Astrocyte of the cerebellum (primary cell): ENCODE data around the gene GARNL3.

Source experiments
- DNase-seq: peaks from one replicate; pipeline ENCODE4 v3.0.0-alpha.2; 2011; ENCODE audit warnings: low read depth
- H3K4me3 ChIP-seq: 2 replicates; pipeline ENCODE4 v1.5.1; 2011; ENCODE audit warnings: mild to moderate bottlenecking, low read depth, low read length, moderate library complexity
- in situ Hi-C: cut with HindIII; loops from 2 replicates; pipeline ENCODE4 v1.10.0; 2017; ENCODE audit warnings: low sequenced_read_pairs
- TF ChIP-seq, protein P1 (sequence below): IDR thresholded peaks from 2 replicates; pipeline ENCODE4 v1.5.1; 2012; ENCODE audit warnings: low read length, low read depth, moderate library complexity, mild to moderate bottlenecking; ENCODE audit errors: missing control alignments

GARNL3 gene

DNA sequence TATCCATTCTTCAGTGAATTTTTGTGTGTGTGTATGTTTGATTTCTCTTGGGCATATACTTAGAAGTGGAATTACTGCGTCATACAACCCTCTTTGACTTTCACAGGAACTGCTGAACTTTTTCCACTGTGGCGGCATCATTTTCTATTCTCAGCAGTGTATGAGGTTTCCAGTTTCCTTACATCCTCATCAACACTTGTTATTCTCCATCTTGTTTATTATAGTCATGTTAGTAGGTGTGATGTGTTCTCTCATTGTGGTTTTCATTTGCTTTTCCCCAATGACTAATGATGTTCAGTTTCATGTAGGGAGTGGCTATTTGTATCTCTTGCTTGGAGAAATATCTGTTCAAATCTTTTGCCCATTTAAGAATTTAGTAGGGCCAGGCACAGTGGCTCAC, 162.2 kb downstream of the GARNL3 start:
- TF ChIP-seq, protein P1, sequence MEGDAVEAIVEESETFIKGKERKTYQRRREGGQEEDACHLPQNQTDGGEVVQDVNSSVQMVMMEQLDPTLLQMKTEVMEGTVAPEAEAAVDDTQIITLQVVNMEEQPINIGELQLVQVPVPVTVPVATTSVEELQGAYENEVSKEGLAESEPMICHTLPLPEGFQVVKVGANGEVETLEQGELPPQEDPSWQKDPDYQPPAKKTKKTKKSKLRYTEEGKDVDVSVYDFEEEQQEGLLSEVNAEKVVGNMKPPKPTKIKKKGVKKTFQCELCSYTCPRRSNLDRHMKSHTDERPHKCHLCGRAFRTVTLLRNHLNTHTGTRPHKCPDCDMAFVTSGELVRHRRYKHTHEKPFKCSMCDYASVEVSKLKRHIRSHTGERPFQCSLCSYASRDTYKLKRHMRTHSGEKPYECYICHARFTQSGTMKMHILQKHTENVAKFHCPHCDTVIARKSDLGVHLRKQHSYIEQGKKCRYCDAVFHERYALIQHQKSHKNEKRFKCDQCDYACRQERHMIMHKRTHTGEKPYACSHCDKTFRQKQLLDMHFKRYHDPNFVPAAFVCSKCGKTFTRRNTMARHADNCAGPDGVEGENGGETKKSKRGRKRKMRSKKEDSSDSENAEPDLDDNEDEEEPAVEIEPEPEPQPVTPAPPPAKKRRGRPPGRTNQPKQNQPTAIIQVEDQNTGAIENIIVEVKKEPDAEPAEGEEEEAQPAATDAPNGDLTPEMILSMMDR, result no peak
- in situ Hi-C loops, result no loop called here
- DNase-seq, result no peak
- no peak overlapping the region for H3K4me3 ChIP-seq

GRCh38 chr9:127428348-127428747, 163.8 kb downstream of the GARNL3 start:
- DNase-seq, result no peak
- in situ Hi-C loops, result no loop called here
- no peak overlapping the region for H3K4me3 ChIP-seq
- TF ChIP-seq, protein P1, result no peak

DNA sequence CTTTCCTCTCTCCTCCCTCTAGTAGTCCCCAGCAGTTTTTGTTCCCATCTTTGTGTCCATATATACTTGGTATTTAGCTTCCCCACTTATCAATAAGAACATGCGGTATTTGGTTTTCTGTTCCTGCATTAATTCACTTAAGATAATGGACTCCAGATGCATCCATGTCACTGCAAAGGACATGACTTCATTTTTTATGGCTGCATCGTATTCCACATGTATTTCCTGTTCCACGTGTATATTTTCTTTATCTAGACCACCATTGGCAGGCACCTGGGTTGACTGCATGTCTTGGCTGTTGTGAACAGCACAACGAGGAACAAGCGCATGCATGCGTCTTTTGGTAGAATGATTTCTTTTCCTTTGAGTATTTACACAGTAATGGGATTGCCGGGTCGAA, 165.8 kb downstream of the GARNL3 start:
- H3K4me3 ChIP-seq, result no peak overlapping the region
- TF ChIP-seq, protein P1, result no peak
- in situ Hi-C loops, result no loop called here
- no peak for DNase-seq

DNA sequence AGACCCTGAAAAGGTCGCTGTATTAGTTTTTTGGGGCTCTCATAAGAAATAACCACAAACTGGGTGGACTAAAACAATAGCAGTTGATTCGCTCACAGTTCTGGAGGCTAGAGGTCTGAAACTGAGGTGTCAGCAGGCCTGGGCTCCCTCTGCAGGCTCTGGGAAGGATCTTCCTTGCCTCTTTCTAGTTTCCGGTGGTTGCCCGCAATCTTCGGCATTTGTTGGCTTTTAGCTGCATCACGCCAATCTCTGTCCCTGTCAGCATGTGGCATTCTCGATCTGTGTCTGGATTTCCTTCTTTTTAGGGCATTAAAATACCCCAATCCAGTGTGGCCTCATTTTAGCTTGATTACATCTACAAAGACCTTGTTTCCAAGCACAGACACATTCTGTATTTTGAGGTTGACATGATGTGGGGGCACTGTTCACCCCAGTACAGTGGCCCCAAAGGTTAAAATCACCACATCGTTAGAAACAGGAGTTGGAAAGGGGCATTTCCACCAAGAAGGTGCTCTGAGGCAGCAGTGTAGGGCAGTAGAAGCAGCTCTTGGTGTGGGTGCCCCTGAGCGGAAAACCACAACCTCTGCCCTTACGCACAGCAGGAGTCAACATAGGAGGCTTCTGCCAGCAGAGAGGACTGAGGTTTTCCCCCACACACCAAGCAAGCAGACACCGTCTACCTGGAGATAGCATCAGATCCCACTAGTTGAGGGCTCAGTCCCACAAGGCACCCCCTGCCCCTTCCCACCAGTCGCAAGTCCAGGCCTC, 173.1 kb downstream of the GARNL3 start:
- DNase-seq, result no peak
- TF ChIP-seq, protein P1, result peak; percentile 22
- H3K4me3 ChIP-seq, result no peak overlapping the region
- in situ Hi-C loops, result no loop called here

DNA sequence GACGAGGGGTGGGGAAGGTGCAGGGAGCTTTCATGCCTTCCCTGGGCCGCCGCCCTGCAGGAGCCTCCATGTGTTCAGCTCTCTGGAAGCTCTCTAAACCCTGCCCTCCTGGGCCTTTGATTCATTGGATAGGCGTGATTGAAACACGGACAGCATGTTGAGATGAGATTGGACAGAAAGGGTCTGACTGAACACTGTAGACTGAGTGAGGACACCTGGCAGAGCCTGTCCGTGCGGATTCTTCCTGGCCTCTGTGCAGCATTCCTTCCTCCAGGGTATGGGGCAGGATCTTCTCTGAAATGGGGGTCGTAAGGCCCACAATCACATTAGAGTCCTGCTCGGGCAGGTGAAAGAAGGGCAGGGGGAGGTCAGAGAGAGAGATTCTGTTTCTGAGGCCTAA, 173.8 kb downstream of the GARNL3 start:
- TF ChIP-seq, protein P1, result no peak
- in situ Hi-C loops, result no loop called here

More for the DNA sequence above, 173.8 kb downstream of the GARNL3 start:
- DNase-seq, result no peak
- H3K4me3 ChIP-seq, result no peak overlapping the region
